Astrocyte (in vitro differentiated cells and primary cell): Measurements from ENCODE around the gene DNPH1.

Experiments used
- EZH2 ChIP-seq: IDR thresholded peaks from 2 replicates; pipeline ENCODE4 v1.6.1; 2012; ENCODE audit warnings: mild to moderate bottlenecking, low read length, inconsistent platforms; ENCODE audit not compliant: insufficient read depth
- TF ChIP-seq, protein P1 (sequence below): IDR thresholded peaks from 2 replicates; pipeline ENCODE4 v1.5.1; 2011; ENCODE audit warnings: low read depth, mild to moderate bottlenecking, inconsistent platforms, low read length, moderate library complexity; ENCODE audit not compliant: insufficient read depth

GRCh38 chr6:43247114-43247999, 18.1 kb upstream of the DNPH1 start:
- TF ChIP-seq, protein P1, sequence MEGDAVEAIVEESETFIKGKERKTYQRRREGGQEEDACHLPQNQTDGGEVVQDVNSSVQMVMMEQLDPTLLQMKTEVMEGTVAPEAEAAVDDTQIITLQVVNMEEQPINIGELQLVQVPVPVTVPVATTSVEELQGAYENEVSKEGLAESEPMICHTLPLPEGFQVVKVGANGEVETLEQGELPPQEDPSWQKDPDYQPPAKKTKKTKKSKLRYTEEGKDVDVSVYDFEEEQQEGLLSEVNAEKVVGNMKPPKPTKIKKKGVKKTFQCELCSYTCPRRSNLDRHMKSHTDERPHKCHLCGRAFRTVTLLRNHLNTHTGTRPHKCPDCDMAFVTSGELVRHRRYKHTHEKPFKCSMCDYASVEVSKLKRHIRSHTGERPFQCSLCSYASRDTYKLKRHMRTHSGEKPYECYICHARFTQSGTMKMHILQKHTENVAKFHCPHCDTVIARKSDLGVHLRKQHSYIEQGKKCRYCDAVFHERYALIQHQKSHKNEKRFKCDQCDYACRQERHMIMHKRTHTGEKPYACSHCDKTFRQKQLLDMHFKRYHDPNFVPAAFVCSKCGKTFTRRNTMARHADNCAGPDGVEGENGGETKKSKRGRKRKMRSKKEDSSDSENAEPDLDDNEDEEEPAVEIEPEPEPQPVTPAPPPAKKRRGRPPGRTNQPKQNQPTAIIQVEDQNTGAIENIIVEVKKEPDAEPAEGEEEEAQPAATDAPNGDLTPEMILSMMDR, result no peak
- TF ChIP-seq EZH2, result peak; percentile 35
